HEK293 (cell line): ENCODE data around the gene NHEJ1.

Experiments used
- CTCF ChIA-PET: fragments of 350-600 bp; formaldehyde crosslinking; extraction: SDS; loops from one replicate; lab custom pipeline; 2021; ENCODE audit warnings: antibody characterized with exemption; lab: Yijun Ruan, JAX
- POLR2A ChIA-PET: fragments of 300-600 bp; formaldehyde crosslinking; extraction: SDS; loops from one replicate; lab custom pipeline; 2020; ENCODE audit warnings: antibody characterized with exemption, inconsistent platforms; lab: Yijun Ruan, JAX
- H3K27ac ChIP-seq: fragments of 200-500 bp; sonication (Bioruptor generic); 2 replicates; pipeline ENCODE4 v1.5.1; 2014; ENCODE audit warnings: low read depth, low read length, control low read depth, inconsistent platforms; ENCODE audit errors: extremely low read depth
- H3K36me3 ChIP-seq, 2 experiments: fragments of 200-500 bp in 1 of 2; sonication (Bioruptor generic) in 1 of 2; 1 replicate in 1 of 2; 2 replicates in 1 of 2; pipeline ENCODE4 v1.5.1; 2014 to 2017; ENCODE audit warnings: inconsistent platforms in 2 of 2, low read length in 2 of 2; ENCODE audit not compliant: control insufficient read depth in 2 of 2, insufficient read depth in 1 of 2
- H3K4me1 ChIP-seq: fragments of 200-500 bp; sonication (Bioruptor generic); 2 replicates; pipeline ENCODE4 v1.5.1; 2014; ENCODE audit warnings: mild to moderate bottlenecking, low read length, inconsistent platforms; ENCODE audit not compliant: control insufficient read depth, insufficient read depth
- H3K4me3 ChIP-seq: 2 replicates; pipeline ENCODE4 v1.5.1; 2011; ENCODE audit warnings: low read depth, mild to moderate bottlenecking, control low read depth, low read length, moderate library complexity
- H3K9me3 ChIP-seq: fragments of 200-500 bp; sonication (Bioruptor generic); 2 replicates; pipeline ENCODE4 v1.5.1; 2014; ENCODE audit warnings: low read depth, low read length, inconsistent platforms; ENCODE audit not compliant: control insufficient read depth, insufficient read depth
- HOXD13 ChIP-seq: sonication (generic); formaldehyde crosslinking; IDR thresholded peaks from 2 replicates; pipeline ENCODE4 v1.8.0; 2022; ENCODE audit warnings: missing genetic modification reagents, borderline replicate concordance
- KLF16 ChIP-seq: fragments of 450-650 bp; formaldehyde crosslinking; IDR thresholded peaks from 2 replicates; pipeline ENCODE4 v1.5.1; 2017; ENCODE audit warnings: missing biosample characterization, missing genetic modification characterization
- SCRT1 ChIP-seq: fragments of 450-650 bp; formaldehyde crosslinking; IDR thresholded peaks from 2 replicates; pipeline ENCODE4 v1.5.1; 2016; ENCODE audit warnings: missing biosample characterization, missing genetic modification characterization, borderline replicate concordance
- TRIM28 ChIP-seq: IDR thresholded peaks from 2 replicates; pipeline ENCODE4 v1.6.1; 2011; ENCODE audit warnings: low read length, control low read depth, borderline replicate concordance
- ZBTB49 ChIP-seq: fragments of 450-650 bp; formaldehyde crosslinking; IDR thresholded peaks from 2 replicates; pipeline ENCODE4 v1.5.1; 2016; ENCODE audit warnings: missing biosample characterization, missing genetic modification characterization, low read depth
- ZBTB7A ChIP-seq: fragments of 450-650 bp; formaldehyde crosslinking; IDR thresholded peaks from 2 replicates; pipeline ENCODE4 v1.5.1; 2016; ENCODE audit warnings: low read depth, missing biosample characterization, missing genetic modification characterization
- ZNF138 ChIP-seq: fragments of 450-650 bp; formaldehyde crosslinking; IDR thresholded peaks from 2 replicates; pipeline ENCODE4 v1.5.1; 2016; ENCODE audit warnings: missing biosample characterization, missing genetic modification characterization, borderline replicate concordance
- ZNF146 ChIP-seq: fragments of 450-650 bp; formaldehyde crosslinking; IDR thresholded peaks from 2 replicates; pipeline ENCODE4 v1.5.1; 2016; ENCODE audit warnings: missing biosample characterization, missing genetic modification characterization
- ZNF211 ChIP-seq: fragments of 450-650 bp; formaldehyde crosslinking; IDR thresholded peaks from 2 replicates; pipeline ENCODE4 v1.5.1; 2016; ENCODE audit warnings: low read depth, missing biosample characterization, missing genetic modification characterization
- ZNF311 ChIP-seq: fragments of 450-650 bp; formaldehyde crosslinking; IDR thresholded peaks from 2 replicates; pipeline ENCODE4 v1.5.1; 2017; ENCODE audit warnings: missing biosample characterization, missing genetic modification characterization, borderline replicate concordance
- ZNF394 ChIP-seq: fragments of 450-650 bp; formaldehyde crosslinking; IDR thresholded peaks from 2 replicates; pipeline ENCODE4 v1.5.1; 2016; ENCODE audit warnings: missing biosample characterization, missing genetic modification characterization, mild to moderate bottlenecking, moderate library complexity, borderline replicate concordance
- ZNF488 ChIP-seq: fragments of 450-650 bp; formaldehyde crosslinking; IDR thresholded peaks from 2 replicates; pipeline ENCODE4 v1.5.1; 2016; ENCODE audit warnings: missing biosample characterization, missing genetic modification characterization
- ZNF510 ChIP-seq: fragments of 450-650 bp; formaldehyde crosslinking; IDR thresholded peaks from 2 replicates; pipeline ENCODE4 v1.5.1; 2018; ENCODE audit warnings: mild to moderate bottlenecking, missing genetic modification characterization, missing biosample characterization; ENCODE audit not compliant: insufficient replicate concordance
- ZNF558 ChIP-seq: fragments of 450-650 bp; formaldehyde crosslinking; IDR thresholded peaks from 2 replicates; pipeline ENCODE4 v1.5.1; 2016; ENCODE audit warnings: missing biosample characterization, missing genetic modification characterization
- ZNF621 ChIP-seq: fragments of 450-650 bp; formaldehyde crosslinking; IDR thresholded peaks from 2 replicates; pipeline ENCODE4 v1.5.1; 2017; ENCODE audit warnings: missing biosample characterization, missing genetic modification characterization
- ZNF692 ChIP-seq: fragments of 450-650 bp; formaldehyde crosslinking; IDR thresholded peaks from 2 replicates; pipeline ENCODE4 v1.5.1; 2016; ENCODE audit warnings: missing biosample characterization, missing genetic modification characterization
- ZNF701 ChIP-seq: fragments of 450-650 bp; formaldehyde crosslinking; IDR thresholded peaks from 2 replicates; pipeline ENCODE4 v1.5.1; 2016; ENCODE audit warnings: missing biosample characterization, missing genetic modification characterization
- ZNF707 ChIP-seq: fragments of 450-650 bp; formaldehyde crosslinking; IDR thresholded peaks from 2 replicates; pipeline ENCODE4 v1.5.1; 2016; ENCODE audit warnings: missing biosample characterization, missing genetic modification characterization
- ZNF837 ChIP-seq: fragments of 450-650 bp; formaldehyde crosslinking; IDR thresholded peaks from 2 replicates; pipeline ENCODE4 v1.5.1; 2016; ENCODE audit warnings: missing biosample characterization, missing genetic modification characterization
- ZXDB ChIP-seq: fragments of 450-650 bp; formaldehyde crosslinking; IDR thresholded peaks from 2 replicates; pipeline ENCODE4 v1.5.1; 2016; ENCODE audit warnings: missing biosample characterization, missing genetic modification characterization
- TF ChIP-seq, protein P1 (sequence below): IDR thresholded peaks from 2 replicates; pipeline ENCODE4 v1.6.1; 2011; ENCODE audit warnings: mild to moderate bottlenecking, low read depth, low read length, borderline replicate concordance
- TF ChIP-seq, protein P2 (sequence below): fragments of 450-650 bp; formaldehyde crosslinking; IDR thresholded peaks from 2 replicates; pipeline ENCODE4 v1.5.1; 2017; ENCODE audit warnings: missing biosample characterization, missing genetic modification characterization

The NHEJ1 gene

DNA sequence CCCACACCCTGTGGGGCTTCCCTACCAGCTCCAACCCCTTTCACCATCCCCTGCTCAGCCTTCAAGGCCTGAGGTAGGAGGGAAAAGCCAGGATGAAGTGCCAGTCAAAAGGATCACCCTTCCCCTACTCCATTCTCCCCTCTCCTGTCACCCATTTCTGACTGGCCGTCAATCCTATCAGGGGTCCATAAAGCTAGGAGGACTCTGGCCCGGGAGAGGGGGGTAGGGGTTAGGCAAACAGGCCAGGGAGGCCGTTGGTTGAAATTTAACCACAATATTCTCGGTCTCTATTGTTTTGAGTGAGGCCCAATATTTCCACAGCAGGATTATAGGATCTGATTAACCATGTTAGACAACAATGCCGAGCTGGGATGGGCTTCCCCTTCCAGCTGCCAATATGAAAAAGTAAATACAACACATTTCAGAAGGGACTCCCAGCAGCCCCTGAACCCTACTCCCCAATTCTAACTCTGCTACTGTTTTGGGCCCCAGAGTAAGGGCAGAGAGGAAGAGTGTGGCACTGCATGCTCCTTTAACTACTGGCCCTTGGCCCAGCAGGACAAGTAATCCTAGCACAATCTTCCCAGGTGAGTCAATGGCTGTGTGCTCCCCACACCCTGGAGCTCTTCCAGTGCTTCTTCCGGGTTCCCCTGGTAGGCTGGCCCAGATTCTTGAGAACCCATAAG, 89.3 kb downstream of the NHEJ1 start:
- CTCF ChIA-PET, result interaction anchor here (0.7 to 6.9 kb wide), 17 partner anchors 8 to 208 kb away, joined by 3 to 66 read pairs (median 8); partner anchors contain the start of genes DNAJB2 and IHH
- no peak overlapping the region for H3K27ac ChIP-seq
- no peaks in the 10 kb centered on the region for H3K4me1 ChIP-seq
- no peaks in the 10 kb centered on the region for H3K9me3 ChIP-seq
- peaks cover 3 to 10% of the 10 kb centered on the region in 2 experiments; a peak in 2 of 3 replicates for H3K36me3 ChIP-seq
- TF ChIP-seq, protein P1, sequence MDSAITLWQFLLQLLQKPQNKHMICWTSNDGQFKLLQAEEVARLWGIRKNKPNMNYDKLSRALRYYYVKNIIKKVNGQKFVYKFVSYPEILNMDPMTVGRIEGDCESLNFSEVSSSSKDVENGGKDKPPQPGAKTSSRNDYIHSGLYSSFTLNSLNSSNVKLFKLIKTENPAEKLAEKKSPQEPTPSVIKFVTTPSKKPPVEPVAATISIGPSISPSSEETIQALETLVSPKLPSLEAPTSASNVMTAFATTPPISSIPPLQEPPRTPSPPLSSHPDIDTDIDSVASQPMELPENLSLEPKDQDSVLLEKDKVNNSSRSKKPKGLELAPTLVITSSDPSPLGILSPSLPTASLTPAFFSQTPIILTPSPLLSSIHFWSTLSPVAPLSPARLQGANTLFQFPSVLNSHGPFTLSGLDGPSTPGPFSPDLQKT, result no peak
- TF ChIP-seq ZNF837 (no peak), ZBTB49 (tag by site-specific recombination) (no peak), ZNF621 (tag by site-specific recombination) (no peak), ZNF707 (tag by site-specific recombination) (no peak), ZNF701 (no peak), KLF16 (no peak), ZNF558 (no peak), ZNF146 (no peak), ZNF311 (tag by site-specific recombination) (no peak), ZNF692 (tag by site-specific recombination) (no peak), ZXDB (tag by site-specific recombination) (no peak), TRIM28 (no peak), ZNF211 (tag by site-specific recombination) (no peak), ZNF138 (tag by site-specific recombination) (no peak)
- TF ChIP-seq, protein P2, sequence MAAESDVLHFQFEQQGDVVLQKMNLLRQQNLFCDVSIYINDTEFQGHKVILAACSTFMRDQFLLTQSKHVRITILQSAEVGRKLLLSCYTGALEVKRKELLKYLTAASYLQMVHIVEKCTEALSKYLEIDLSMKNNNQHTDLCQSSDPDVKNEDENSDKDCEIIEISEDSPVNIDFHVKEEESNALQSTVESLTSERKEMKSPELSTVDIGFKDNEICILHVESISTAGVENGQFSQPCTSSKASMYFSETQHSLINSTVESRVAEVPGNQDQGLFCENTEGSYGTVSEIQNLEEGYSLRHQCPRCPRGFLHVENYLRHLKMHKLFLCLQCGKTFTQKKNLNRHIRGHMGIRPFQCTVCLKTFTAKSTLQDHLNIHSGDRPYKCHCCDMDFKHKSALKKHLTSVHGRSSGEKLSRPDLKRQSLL (tag by site-specific recombination), result no peak
- H3K4me3 ChIP-seq, result no peak overlapping the region
- POLR2A ChIA-PET, result no interaction called here

DNA sequence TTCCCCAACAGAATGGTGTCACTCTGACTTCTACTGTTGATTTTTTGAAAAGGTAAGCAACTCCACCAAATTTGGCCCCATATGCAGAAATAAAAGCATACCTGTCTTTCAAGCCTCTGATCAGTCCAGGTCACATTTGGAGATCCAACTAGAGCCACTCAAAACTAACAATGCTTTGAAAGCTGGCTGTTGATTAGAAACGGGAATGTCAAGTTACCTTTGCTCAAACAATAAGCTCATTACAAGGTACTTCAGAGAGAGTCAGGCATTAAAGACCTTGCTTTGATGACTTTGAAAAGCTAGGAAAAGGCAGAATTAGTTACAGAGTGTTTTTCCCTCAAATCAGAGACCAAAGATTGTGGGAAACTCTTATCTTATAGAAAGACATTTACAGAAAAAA, 95.1 kb downstream of the NHEJ1 start:
- TF ChIP-seq ZNF510 (tag by site-specific recombination), result no peak
- no peak for TF ChIP-seq ZNF488 (tag by site-specific recombination)
- no peak for TF ChIP-seq SCRT1 (tag by site-specific recombination)
- TF ChIP-seq ZNF394 (tag by site-specific recombination), result no peak
- TF ChIP-seq ZBTB7A (tag by site-specific recombination), result no peak
- TF ChIP-seq HOXD13, result no peak
- CTCF ChIA-PET, result interaction anchor here (0.6 to 6.1 kb wide), 7 partner anchors 8 to 94 kb away, joined by 3 to 66 read pairs (median 4); partner anchors contain the start of gene NHEJ1
- Histone ChIP-seq H3K4me3 (no peak overlapping the region), H3K36me3 (no peaks in the 10 kb centered on the region), H3K27ac (no peak overlapping the region), H3K4me1 (no peaks in the 10 kb centered on the region), H3K9me3 (no peaks in the 10 kb centered on the region)
- POLR2A ChIA-PET, result no interaction called here
